Body of pancreas (tissue), 4 donors: ENCODE results near the gene PGAM1.

Source experiments
- POLR2A ChIP-seq, 3 donors: fragments of 450-650 bp; IDR thresholded peaks; one replicate each; pipeline ENCODE4 v1.6.1; 2016; ENCODE audit warnings: antibody characterized with exemption in 3 of 3, mild to moderate bottlenecking in 2 of 3
- TF ChIP-seq, protein P1 (sequence below), 7 experiments: fragments of 450-650 bp in 4 of 7; fragments of 200-600 bp in 3 of 7; sonication (generic) in 3 of 7; IDR thresholded peaks; one replicate each; pipeline ENCODE4 v1.5.1; 2016 to 2019; ENCODE audit warnings: antibody characterized with exemption in 7 of 7

DNA sequence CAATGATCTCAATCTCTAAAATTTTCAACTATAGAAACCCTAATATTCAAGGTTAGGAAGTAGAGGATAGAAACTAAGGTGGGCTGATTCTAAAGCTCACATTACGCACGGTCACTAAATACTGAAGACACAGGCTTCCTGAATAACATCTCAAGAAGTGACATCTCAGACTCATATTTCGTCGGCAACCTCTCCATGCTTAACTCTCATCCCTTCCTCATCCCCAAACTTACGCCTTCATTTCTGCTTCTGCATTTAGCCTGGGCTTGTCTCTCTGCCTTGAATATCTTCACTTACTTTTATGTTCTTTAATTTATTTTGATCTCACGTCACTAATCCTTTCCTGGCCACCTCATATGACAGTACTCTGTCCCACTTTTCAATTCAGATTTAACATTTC, 9.2 kb downstream of the PGAM1 start:
- TF ChIP-seq, protein P1, sequence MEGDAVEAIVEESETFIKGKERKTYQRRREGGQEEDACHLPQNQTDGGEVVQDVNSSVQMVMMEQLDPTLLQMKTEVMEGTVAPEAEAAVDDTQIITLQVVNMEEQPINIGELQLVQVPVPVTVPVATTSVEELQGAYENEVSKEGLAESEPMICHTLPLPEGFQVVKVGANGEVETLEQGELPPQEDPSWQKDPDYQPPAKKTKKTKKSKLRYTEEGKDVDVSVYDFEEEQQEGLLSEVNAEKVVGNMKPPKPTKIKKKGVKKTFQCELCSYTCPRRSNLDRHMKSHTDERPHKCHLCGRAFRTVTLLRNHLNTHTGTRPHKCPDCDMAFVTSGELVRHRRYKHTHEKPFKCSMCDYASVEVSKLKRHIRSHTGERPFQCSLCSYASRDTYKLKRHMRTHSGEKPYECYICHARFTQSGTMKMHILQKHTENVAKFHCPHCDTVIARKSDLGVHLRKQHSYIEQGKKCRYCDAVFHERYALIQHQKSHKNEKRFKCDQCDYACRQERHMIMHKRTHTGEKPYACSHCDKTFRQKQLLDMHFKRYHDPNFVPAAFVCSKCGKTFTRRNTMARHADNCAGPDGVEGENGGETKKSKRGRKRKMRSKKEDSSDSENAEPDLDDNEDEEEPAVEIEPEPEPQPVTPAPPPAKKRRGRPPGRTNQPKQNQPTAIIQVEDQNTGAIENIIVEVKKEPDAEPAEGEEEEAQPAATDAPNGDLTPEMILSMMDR (IDR thresholded peaks at IDR 0.05): no peak
- no peak for TF ChIP-seq POLR2A (IDR thresholded peaks at IDR 0.05)
